ENCODE results near the gene SH3BGR. TPM values are rescaled to one million over a fixed set of nuclear protein-coding genes. Genes with fewer than 3 reads are reported as not detected.

Gene SH3BGR
- total and polyA plus RNA-seq, 2 of the 8 experiments (the other 6 are each of a cell fraction or from before 2014, with no cell fraction given), result 2.1 to 5.9 TPM

DNA sequence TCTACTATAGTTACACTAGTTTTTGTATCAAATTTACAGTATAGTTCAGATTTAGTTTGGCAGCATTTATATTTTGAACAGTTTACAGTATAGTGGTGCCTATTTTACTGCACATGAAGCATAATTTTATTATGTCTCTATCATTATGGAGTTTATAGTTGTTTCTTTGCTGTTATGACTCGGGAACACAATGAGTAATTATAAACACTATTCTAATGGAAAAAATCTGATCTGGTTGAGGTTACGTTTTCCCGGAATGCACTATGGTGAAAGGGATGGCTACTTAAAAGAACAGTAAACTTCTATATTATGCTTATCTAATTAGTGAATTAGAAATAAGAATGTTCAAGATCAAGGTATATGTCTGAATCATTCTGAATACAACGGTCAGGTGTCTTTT, 16.8 kb upstream of the SH3BGR start:
- Histone ChIP-seq H3K56ac (replicated peaks; ENCODE audit: insufficient read length, low read depth, low read length) (no peak overlapping the region), H3K79me2 (ENCODE audit: control insufficient read depth in 1 of 2, insufficient read depth in 2 of 2, low read length in 2 of 2) (no peaks in the 10 kb centered on the region), H3K18ac (ENCODE audit: extremely low read depth, low read length) (no peak overlapping the region), H3K27me3 (replicated peaks in 1 of 4; ENCODE audit: control insufficient read depth in 3 of 4, extremely low read depth in 1 of 4, insufficient read depth in 3 of 4, low read length in 3 of 4) (no peaks in the 10 kb centered on the region), H3K4me3 (ENCODE audit: extremely low read depth in 1 of 4, insufficient read depth in 2 of 4, low read depth in 3 of 4, low read length in 4 of 4) (no peak overlapping the region), H4K20me1 (replicated peaks in 1 of 2; ENCODE audit: control insufficient read depth in 1 of 2, insufficient read depth in 2 of 2, low read length in 2 of 2) (no peaks in the 10 kb centered on the region), H3K9ac (replicated peaks in 1 of 4; ENCODE audit: extremely low read depth in 1 of 4, low read depth in 3 of 4, low read length in 3 of 4) (no peak overlapping the region), H3K36me3 (ENCODE audit: control insufficient read depth in 2 of 4, insufficient read depth in 4 of 4, low read length in 3 of 4) (no peaks in the 10 kb centered on the region), H2BK12ac (ENCODE audit: low read depth, low read length) (no peak overlapping the region), H3K4me1 (replicated peaks in 1 of 4; ENCODE audit: control insufficient read depth in 3 of 4, insufficient read depth in 4 of 4, low read length in 3 of 4) (peaks cover 0 to 8% (median 5%) of the 10 kb centered on the region in 4 experiments; a peak in 4 of 7 replicates), H4K91ac (replicated peaks; ENCODE audit: insufficient read length, low read length) (no peak overlapping the region), H3K27ac (ENCODE audit: low read depth, low read length) (no peak overlapping the region), H3K23me2 (ENCODE audit: low read depth, low read length) (no peaks in the 10 kb centered on the region; the same call in 1 of the 2 replicates), H2BK20ac (ENCODE audit: low read length) (no peak overlapping the region), H4K8ac (ENCODE audit: extremely low read depth, insufficient read depth, low read length) (no peak overlapping the region), H3K23ac (ENCODE audit: insufficient read length) (no peak overlapping the region), H3K14ac (ENCODE audit: insufficient read length) (no peak overlapping the region), H2AFZ (ENCODE audit: low read length) (no peak overlapping the region), H2AK5ac (ENCODE audit: low read depth, low read length) (no peak overlapping the region), H2BK15ac (ENCODE audit: low read length) (no peak overlapping the region), H2BK120ac (replicated peaks; ENCODE audit: low read depth, low read length) (no peak overlapping the region), H2BK5ac (ENCODE audit: low read depth, low read length) (no peak overlapping the region), H4K5ac (ENCODE audit: insufficient read length, low read depth, low read length) (no peak overlapping the region), H3K79me1 (ENCODE audit: low read depth, low read length) (no peaks in the 10 kb centered on the region), H3K4me2 (ENCODE audit: insufficient read depth in 1 of 2, low read depth in 2 of 2, low read length in 2 of 2) (no peak overlapping the region), H3K9me3 (ENCODE audit: insufficient read depth in 2 of 2, low read depth in 1 of 2, low read length in 1 of 2) (no peaks in the 10 kb centered on the region), H3K4ac (replicated peaks; ENCODE audit: insufficient read length, low read depth, low read length) (no peak overlapping the region)
- CTCF ChIA-PET (ENCODE audit: partially characterized antibody), result no interaction called here
- POLR2A ChIA-PET (ENCODE audit: partially characterized antibody), result no interaction called here
- FAIRE-seq (no peak), DNase-seq (ENCODE audit: low read depth in 1 of 2, low spot score in 2 of 2) (no peak)
- WGBS, 2 experiments (ENCODE audit: extremely low coverage in 1 of 2, insufficient coverage in 1 of 2, insufficient read length in 1 of 2, insufficient replicate concordance in 2 of 2, low coverage in 1 of 2, low lambda C conversion rate in 2 of 2, missing lambda C conversion rate in 1 of 2), result 69% methylated on average over 4 of the region's 4 CpGs; no CpG with 5 or more reads in 1 of the 2 experiments
- TF ChIP-seq SP1 (IDR thresholded peaks at IDR 0.05; ENCODE audit: low read depth, low read length) (no peak), CBX8 (IDR thresholded peaks at IDR 0.05; ENCODE audit: borderline replicate concordance, low read depth, low read length) (no peak), TCF12 (IDR thresholded peaks at IDR 0.05; ENCODE audit: low read depth, low read length) (no peak), POLR2A (IDR thresholded peaks at IDR 0.05; ENCODE audit: control extremely low read depth in 1 of 2, low read depth in 2 of 2, low read length in 2 of 2) (no peak), PHF8 (conservative IDR thresholded peaks at IDR 0.05; ENCODE audit: low read depth, low read length) (no peak), CREB1 (IDR thresholded peaks at IDR 0.05) (no peak), EGR1 (IDR thresholded peaks at IDR 0.05; ENCODE audit: borderline replicate concordance, low read depth, low read length) (no peak), EP300 (IDR thresholded peaks at IDR 0.05; ENCODE audit: borderline replicate concordance in 1 of 2, low read depth in 2 of 2, low read length in 2 of 2) (no peak), RBBP5 (IDR thresholded peaks at IDR 0.05; ENCODE audit: borderline replicate concordance, low read depth, low read length) (no peak)
- TF ChIP-seq, protein P1, sequence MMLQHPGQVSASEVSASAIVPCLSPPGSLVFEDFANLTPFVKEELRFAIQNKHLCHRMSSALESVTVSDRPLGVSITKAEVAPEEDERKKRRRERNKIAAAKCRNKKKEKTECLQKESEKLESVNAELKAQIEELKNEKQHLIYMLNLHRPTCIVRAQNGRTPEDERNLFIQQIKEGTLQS (IDR thresholded peaks at IDR 0.05; ENCODE audit: insufficient read depth, low read depth, low read length), result no peak
- TF ChIP-seq, protein P2, sequence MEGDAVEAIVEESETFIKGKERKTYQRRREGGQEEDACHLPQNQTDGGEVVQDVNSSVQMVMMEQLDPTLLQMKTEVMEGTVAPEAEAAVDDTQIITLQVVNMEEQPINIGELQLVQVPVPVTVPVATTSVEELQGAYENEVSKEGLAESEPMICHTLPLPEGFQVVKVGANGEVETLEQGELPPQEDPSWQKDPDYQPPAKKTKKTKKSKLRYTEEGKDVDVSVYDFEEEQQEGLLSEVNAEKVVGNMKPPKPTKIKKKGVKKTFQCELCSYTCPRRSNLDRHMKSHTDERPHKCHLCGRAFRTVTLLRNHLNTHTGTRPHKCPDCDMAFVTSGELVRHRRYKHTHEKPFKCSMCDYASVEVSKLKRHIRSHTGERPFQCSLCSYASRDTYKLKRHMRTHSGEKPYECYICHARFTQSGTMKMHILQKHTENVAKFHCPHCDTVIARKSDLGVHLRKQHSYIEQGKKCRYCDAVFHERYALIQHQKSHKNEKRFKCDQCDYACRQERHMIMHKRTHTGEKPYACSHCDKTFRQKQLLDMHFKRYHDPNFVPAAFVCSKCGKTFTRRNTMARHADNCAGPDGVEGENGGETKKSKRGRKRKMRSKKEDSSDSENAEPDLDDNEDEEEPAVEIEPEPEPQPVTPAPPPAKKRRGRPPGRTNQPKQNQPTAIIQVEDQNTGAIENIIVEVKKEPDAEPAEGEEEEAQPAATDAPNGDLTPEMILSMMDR (IDR thresholded peaks at IDR 0.05; ENCODE audit: control extremely low read depth in 1 of 3, insufficient read depth in 1 of 3, low read depth in 1 of 3, low read length in 3 of 3), result no peak
